Lung (tissue), 12 donors: Measurements from ENCODE around the gene CELA3B. TPM values are rescaled to one million over a fixed set of nuclear protein-coding genes. Genes with fewer than 3 reads are reported as not detected.
A peak's percentile ranks its signal among the peaks of the same experiment; 100 is the strongest.

Source experiments
- ATAC-seq: fragments of 200-7000 bp; cut with Tn5 transposase; one replicate; pipeline ENCODE4 v1.9.1; 2020; ENCODE audit warnings: moderate number of reproducible peaks; ENCODE audit not compliant: insufficient read depth, low FRiP score
- DNase-seq, 3 donors: peaks; one replicate each; pipeline ENCODE4 v3.0.0-alpha.2; 2013 to 2017
- H3K27ac ChIP-seq, 2 donors: one replicate each; pipeline ENCODE4 v1.5.1; 2013; ENCODE audit warnings: mild to moderate bottlenecking in 2 of 2, moderate library complexity in 2 of 2, control low read depth in 1 of 2, inconsistent platforms in 1 of 2, low read depth in 1 of 2, low read length in 1 of 2
- H3K27me3 ChIP-seq, 3 donors: one replicate each; pipeline ENCODE4 v1.5.1; 2013; ENCODE audit warnings: low read length in 2 of 3; ENCODE audit not compliant: control insufficient read depth in 3 of 3, insufficient read depth in 3 of 3
- H3K36me3 ChIP-seq, 4 donors: one replicate each; pipeline ENCODE4 v1.5.1; 2013; ENCODE audit warnings: low read length in 4 of 4, mild to moderate bottlenecking in 1 of 4, moderate library complexity in 1 of 4; ENCODE audit not compliant: control insufficient read depth in 4 of 4, insufficient read depth in 4 of 4
- H3K4me1 ChIP-seq, 5 donors: one replicate each; pipeline ENCODE4 v1.5.1; 2013; ENCODE audit warnings: low read length in 5 of 5, mild to moderate bottlenecking in 2 of 5, moderate library complexity in 1 of 5; ENCODE audit not compliant: control insufficient read depth in 5 of 5, insufficient read depth in 5 of 5
- H3K4me3 ChIP-seq: one replicate; pipeline ENCODE4 v1.5.1; 2013; ENCODE audit warnings: mild to moderate bottlenecking, control low read depth, moderate library complexity
- H3K9ac ChIP-seq, 2 donors: one replicate each; pipeline ENCODE4 v1.5.1; 2013; ENCODE audit warnings: low read length in 2 of 2, control low read depth in 1 of 2; ENCODE audit not compliant: insufficient read depth in 1 of 2
- H3K9me3 ChIP-seq, 4 donors: one replicate each; pipeline ENCODE4 v1.5.1; 2013; ENCODE audit warnings: low read length in 3 of 4, mild to moderate bottlenecking in 1 of 4, moderate library complexity in 1 of 4; ENCODE audit not compliant: control insufficient read depth in 4 of 4, insufficient read depth in 3 of 4
- WGBS, 2 donors: extraction: QIAGEN DNeasy Blood & Tissue Kit; methylation state at CpG; one replicate each; pipeline ENCODE4 v1.1.7; 2013; 5-methylcytosine and 5-hydroxymethylcytosine counted together
- polyA plus RNA-seq, 2 donors: library from polyadenylated mRNA; stranded (reverse); fragments of 200-250 nt; gene quantifications; one replicate each; pipeline ENCODE4 v1.2.1, GENCODE V29; 2013
- total RNA-seq, 2 donors: library from RNA; depleted of rRNA in 1 of 2; stranded (reverse); fragments of >200 nt in 1 of 2; gene quantifications; one replicate each; pipeline ENCODE4 v1.2.1, GENCODE V29; 2014 to 2021
- TF ChIP-seq, protein P1 (sequence below): IDR thresholded peaks from 2 replicates; pipeline ENCODE4 v1.5.1; 2012; ENCODE audit warnings: mild to moderate bottlenecking; ENCODE audit errors: control extremely low read depth, extremely low read depth
- donor health status: control.
- donor health status: control.
- donor health status: Bipolar disorder and iron deficiency.
- donor health status: healthy.
- donor health status: DM: yes; HTN: yes; CAD: no.

CELA3B gene
- total and polyA plus RNA-seq, 4 donors: 0.18 to 6.7 (median 0.37) TPM; not detected in 1

DNA sequence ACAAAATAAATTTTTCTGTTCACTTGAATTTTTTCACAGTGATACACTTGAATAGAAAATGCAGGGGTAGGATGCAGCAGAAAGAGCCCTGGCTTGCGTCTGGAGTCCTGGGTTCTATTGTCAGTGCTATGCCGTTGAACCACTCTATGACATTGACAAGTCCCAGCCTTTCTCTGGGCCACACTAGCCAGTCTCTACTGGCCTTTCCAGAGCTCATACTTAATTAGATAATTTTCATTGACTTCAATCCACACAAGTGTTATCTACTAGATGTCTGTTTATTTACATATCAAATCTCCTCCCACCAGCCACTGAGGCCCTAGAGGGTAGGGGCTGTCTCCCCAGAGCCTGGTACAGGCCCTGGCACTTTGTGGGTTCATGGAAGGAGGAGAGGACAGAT, 15.5 kb upstream of the CELA3B start:
- 84 to 87% methylated on average over 2 of the region's 2 CpGs for WGBS, 2 donors
- H3K9me3 ChIP-seq: no peaks in the 10 kb centered on the region
- H3K4me1 ChIP-seq: peaks cover 0 to 12% (median 7%) of the 10 kb centered on the region in 5 donors
- H3K36me3 ChIP-seq: no peaks in the 10 kb centered on the region
- no peaks in the 10 kb centered on the region for H3K27me3 ChIP-seq
- no peak for ATAC-seq
- no peak overlapping the region for H3K9ac ChIP-seq
- DNase-seq: no peak
- no peak overlapping the region for H3K27ac ChIP-seq
- no peak overlapping the region for H3K4me3 ChIP-seq
- TF ChIP-seq, protein P1, sequence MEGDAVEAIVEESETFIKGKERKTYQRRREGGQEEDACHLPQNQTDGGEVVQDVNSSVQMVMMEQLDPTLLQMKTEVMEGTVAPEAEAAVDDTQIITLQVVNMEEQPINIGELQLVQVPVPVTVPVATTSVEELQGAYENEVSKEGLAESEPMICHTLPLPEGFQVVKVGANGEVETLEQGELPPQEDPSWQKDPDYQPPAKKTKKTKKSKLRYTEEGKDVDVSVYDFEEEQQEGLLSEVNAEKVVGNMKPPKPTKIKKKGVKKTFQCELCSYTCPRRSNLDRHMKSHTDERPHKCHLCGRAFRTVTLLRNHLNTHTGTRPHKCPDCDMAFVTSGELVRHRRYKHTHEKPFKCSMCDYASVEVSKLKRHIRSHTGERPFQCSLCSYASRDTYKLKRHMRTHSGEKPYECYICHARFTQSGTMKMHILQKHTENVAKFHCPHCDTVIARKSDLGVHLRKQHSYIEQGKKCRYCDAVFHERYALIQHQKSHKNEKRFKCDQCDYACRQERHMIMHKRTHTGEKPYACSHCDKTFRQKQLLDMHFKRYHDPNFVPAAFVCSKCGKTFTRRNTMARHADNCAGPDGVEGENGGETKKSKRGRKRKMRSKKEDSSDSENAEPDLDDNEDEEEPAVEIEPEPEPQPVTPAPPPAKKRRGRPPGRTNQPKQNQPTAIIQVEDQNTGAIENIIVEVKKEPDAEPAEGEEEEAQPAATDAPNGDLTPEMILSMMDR: no peak

DNA sequence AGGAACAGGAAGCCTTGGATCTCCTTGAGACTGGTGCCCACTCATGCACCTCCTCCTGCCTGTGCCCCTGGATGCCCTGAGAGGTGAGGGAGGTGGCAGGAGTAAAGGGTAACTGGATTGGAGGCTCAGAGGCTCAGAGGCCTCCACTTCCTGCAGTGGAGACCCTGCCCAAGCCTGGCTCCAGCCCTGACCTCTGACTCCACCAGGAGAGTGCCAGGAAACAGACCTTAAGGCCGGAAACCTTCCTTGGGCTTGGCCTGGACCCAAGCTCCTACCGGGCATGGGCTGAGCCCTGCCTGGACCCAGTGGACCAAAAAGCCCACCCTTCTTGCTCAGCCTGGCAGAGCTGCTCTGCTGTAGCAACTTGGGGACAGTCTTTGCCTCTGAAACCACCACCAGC, 15.0 kb upstream of the CELA3B start:
- H3K27ac ChIP-seq: no peak overlapping the region
- peaks cover 0 to 7% (median 4%) of the 10 kb centered on the region in 5 donors for H3K4me1 ChIP-seq
- 53 to 72% methylated on average over 2 of the region's 2 CpGs for WGBS, 2 donors

DNA sequence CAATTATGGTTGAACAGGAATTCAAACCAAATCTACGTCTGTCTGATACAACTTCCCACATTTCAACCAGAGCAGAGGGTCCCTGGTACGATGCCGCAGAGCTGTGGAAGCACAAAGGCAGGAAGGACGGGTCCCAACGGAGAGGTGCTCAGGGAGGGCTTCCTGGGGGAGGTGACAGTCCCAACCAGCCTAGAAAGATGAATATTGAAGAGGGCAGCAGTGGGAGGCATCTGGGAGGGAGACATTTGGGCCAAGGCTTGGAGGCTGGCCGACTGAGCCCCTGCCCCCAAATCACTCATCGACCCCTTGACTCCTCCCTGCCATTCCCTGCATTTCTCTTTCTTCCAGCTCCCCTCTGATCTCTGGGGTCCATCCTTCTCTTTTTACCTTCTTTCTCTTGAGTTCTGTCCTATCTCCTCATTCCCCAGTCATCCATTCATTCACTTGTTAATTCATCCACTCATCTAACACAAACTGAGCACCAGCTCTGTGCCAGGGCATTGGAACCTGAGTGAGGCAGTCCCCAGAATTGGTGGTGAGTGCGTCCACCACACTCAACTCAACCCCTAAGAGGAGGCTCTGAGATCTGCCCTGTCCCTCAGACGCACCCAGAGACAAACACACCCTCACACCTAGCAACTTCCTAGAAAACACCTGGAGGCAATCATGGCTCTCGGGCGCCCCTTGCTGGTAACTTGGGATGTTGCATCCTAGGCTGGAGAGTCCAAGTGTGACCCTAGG, 13.2 kb upstream of the CELA3B start:
- Histone ChIP-seq H3K9ac (no peak overlapping the region), H3K27me3 (no peaks in the 10 kb centered on the region), H3K27ac (no peak overlapping the region), H3K9me3 (no peaks in the 10 kb centered on the region), H3K4me1 (peaks cover 0 to 2% (median 0%) of the 10 kb centered on the region in 5 donors), H3K4me3 (no peak overlapping the region), H3K36me3 (no peaks in the 10 kb centered on the region)
- peak; percentile 72 to 76 (median 73) for DNase-seq
- ATAC-seq: peak; percentile 72
- TF ChIP-seq, protein P1: peak; percentile 91
- WGBS, 2 donors: 55% methylated on average over 11 of the region's 11 CpGs

More for the DNA sequence above, 15.0 kb upstream of the CELA3B start:
- TF ChIP-seq, protein P1: no peak
- Histone ChIP-seq H3K9me3 (no peaks in the 10 kb centered on the region), H3K36me3 (no peaks in the 10 kb centered on the region), H3K27me3 (no peaks in the 10 kb centered on the region), H3K9ac (no peak overlapping the region), H3K4me3 (no peak overlapping the region)
- ATAC-seq (no peak), DNase-seq (no peak)
